Measurements from ENCODE around the gene ZBTB7C.

The ZBTB7C gene

DNA sequence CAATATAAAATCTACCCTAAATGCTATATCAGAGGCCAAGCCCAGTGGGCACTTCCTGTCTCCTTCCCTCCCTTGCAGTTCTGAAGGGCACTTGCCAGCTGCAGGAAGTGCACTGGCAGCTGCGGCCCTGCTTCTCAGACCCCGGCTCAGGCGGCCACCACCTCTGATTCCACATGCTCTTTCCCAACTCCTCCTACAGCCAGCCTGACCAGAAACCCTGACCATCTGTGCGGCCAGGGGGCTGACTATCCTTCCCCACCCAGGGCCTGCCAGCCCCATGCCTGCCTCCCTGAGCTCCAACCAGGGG lies 88.6 kb downstream of the ZBTB7C start:
- no peak for DNase-seq

GRCh38 chr18:48319801-48320638 lies 89.2 kb downstream of the ZBTB7C start:
- DNase-seq: no peak

DNA sequence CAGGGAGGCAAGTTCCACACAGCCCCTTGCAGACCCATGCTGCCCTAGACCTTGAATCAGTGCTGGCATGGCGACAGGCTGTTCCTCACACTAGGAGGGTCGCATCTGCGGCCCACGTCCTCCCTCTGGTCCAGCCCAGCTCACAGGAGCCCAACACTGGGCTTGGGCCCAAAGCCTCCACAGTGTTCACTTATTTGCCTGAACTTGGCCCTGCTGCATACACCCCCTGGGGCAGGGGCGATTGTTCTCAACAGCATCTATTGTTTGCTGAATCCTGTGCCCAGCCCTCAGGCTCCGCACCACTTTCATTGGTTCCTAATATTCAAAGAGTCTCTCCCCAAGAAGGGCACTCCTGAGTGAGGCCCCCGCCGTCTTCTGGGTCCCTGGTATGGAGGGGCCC lies 90.7 kb downstream of the ZBTB7C start:
- DNase-seq: no peak

DNA sequence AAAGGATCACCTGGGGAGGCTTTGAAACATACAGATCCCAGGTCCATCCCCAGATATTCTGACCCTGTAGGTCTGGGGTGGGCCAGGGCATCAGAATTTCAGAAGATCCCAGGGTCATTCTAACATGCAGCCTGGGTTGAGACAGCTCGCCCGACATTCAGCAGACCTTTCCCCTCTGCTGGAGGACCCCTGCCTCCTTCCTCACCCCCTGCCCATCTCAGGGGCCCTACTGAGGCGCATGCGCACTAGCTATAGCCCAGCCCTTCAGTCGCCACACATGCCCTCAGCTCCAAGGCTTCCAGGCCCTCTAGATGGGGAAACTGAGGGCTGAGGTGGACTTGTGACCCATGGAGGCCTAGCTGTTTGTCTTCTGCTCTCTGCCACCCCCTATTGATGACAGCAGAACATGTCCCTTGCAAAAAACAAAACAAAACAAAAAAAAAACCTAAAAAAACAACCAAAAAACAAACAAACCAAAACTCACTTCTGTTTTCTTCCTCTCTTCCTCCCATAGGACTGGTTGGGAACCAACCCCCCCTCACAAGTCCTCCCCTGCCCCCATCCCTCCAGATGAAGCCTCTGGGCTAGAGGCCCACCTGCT lies 91.3 kb downstream of the ZBTB7C start:
- no peak for DNase-seq

- DNase-seq: no peak
Measured at GRCh38 chr18:48316177-48316576, 93.0 kb downstream of the ZBTB7C start.

DNA sequence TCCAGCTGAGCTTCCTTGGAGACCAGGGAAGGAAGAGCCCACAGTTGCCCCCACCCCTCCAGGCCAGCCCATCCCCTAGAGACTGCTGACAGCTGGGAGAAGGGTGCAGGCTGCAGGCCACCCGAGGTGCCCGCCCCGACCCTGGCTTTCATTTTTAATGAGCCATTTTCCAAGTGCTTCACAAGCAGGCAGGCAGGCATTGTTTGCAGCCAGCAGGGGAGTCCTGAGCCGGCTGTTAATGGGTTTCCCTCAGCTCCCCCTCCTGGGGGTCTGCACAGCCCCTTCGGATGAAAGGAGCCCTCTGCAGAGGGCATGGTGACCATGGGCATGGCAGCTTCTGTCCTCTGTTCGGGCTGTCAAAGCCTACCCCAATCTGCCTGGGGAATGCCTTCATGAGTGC lies 94.5 kb downstream of the ZBTB7C start:
- DNase-seq: no peak

DNA sequence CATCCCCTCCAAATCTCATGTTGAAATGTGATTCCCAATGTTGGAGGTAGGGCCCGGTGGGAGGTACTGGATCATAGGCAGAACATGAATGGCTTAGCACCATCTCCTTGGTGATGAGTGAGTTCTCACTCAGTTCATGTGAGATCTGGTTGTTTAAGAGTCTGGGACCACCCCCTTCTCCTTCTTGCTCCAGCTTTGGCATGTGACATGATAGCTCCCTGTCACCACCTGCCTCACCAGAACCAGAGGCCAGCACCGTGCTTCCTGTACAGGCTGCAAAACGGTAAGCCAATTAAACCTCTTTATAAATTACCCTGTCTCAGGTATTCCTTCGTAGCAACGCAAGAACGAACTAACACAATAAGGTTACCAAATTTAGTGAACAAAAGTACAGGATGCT lies 95.4 kb downstream of the ZBTB7C start:
- DNase-seq: no peak

- DNase-seq: no peak
Measured at GRCh38 chr18:48312066-48312465, 97.1 kb downstream of the ZBTB7C start.

GRCh38 chr18:48310999-48311398 lies 98.2 kb downstream of the ZBTB7C start:
- no peak for DNase-seq

- no peak for DNase-seq
Measured at GRCh38 chr18:48310353-48310752, 98.8 kb downstream of the ZBTB7C start.

DNA sequence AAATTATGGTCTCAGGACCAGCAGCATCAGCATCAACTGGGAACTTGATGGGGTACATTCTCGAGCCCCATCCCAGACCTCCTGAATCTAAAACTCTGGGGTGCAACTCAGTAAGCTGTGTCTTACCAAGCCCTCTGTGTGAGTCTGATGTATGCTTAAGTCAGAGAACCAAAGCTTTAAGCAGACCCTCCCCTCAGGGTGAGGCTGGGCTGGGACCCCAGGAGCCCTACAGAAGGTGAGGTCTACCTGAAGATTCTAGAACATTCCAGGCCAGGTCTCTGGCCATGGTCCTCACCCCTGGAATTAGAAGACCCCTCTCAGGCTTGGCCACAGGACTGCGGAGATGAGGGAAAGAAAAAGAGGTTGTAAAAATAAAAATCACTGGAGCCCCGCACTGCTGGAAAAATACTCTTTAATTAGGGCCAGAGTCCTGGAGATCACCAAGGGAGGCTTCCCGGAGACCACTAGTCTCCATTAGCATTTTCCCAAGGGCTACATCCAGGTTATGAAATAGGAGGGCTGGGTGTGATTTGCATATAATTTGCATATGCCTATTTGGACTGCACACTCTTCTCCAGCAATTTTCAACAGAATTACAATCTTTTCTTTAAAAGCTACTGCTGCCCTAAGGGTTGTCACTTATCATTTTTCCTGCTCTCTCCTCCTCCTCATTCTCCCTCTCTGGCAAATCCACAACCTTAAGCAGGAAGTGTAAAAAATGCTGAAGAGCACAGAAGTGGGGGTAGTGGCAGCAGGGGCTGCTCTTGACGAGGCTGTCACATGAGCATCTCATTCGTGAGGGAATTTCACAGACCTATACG lies 100.2 kb downstream of the ZBTB7C start:
- no peak for DNase-seq

- no peak for DNase-seq
Measured at GRCh38 chr18:48308027-48308635, 101.1 kb downstream of the ZBTB7C start.

DNA sequence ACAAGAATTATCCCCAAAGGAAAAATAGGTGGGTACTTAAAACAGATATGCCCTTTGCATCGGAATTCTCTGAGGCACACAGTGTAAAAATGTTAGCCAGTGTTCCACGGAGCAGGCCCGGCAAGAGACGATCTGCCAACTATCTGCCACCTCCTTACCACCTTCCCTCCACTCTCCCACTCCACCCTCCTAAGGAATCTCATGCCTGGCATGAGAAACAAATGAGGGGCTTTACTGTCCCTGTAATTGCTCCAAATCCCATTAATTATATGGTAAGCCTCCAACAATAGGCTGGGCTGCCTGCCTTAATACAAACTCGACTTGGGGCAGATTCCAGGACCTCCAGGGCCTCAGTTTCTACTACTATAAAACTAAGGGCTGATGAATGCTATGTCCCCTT lies 102.3 kb downstream of the ZBTB7C start:
- no peak for DNase-seq

DNA sequence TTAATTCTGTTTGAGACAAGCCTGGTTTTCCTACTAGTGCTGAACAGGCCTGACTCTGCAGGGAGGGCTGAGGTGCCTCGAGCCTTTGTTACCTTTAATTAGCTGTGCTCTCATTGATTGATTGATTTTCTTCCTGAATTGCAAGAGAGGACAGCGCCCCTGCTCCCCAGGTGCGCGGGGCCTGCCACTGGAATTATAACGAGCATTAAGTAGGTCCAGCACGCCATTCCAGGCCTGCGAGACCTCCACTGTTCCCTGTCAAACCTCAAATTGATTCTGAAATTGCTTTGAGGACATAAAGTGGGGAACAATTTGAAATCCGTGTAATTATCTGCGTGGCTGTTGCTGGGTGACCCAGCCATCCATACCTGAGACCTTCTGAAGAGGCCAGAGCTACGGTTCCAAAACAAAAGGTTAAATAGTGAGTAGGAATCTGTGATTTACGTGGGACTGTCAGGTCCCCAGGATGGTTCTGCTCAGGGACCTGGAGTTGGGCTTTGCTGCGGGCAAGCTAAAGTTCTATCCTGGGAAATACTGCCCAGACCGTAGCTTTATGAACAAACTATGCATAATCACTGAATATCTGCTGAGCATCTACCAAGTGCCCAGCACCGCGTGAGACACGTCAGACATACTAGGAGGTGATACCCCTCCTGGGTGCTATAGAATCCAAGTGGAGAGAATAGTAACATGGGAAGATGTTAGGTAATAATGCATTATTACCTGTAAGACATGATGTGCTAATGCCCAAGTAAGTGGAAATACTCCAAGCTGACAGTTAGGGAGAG lies 104.1 kb downstream of the ZBTB7C start:
- no peak for DNase-seq

- DNase-seq: no peak
Measured at GRCh38 chr18:48303883-48304282, 105.3 kb downstream of the ZBTB7C start.

- no peak for DNase-seq
Measured at GRCh38 chr18:48302736-48303135, 106.4 kb downstream of the ZBTB7C start.

DNA sequence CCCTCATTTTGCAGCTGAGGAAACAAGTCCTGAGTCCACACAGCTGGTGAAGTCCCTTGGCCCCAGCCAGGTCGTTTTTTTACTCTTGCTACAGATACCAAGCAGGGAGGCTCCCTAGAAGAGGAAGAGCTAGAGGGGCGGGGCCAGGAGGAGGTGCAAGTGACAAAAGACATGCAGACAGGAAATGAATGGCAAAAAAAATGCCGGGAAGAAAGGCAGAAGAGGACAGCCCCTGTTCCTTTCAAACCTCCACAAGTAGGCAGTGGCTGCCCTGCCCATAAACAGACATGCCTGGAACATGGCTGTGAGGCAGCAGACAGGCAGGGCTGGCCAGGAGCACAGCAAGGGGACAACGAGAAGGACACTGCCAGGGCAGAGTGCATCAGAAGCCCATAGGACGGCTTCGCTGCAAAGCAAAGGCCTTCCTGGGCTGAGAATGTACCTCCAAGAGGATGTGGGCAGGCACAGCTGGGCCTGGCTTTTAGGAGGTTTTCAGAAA lies 108.7 kb downstream of the ZBTB7C start:
- DNase-seq: no peak

- no peak for DNase-seq
Measured at GRCh38 chr18:48297139-48297538, 112.0 kb downstream of the ZBTB7C start.

DNA sequence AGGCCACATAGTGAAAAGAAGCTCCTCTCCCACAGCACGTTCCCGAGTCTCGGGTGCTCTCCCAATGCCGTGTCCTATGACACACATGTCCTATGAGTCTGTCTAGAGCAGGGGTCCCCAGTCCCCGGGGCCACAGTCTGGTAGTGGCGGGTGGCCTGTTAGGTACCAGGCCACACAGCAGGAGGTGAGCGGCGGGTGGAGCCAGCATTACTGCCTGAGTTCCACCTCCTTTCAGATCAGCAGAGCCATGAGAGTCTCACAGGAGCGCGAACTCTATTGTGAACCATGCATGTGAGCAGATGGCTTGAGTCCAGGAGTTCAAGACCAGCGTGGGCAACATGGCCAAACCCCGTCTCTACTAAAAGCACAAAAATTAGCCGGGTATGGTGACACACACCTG lies 112.6 kb downstream of the ZBTB7C start:
- DNase-seq: no peak

DNA sequence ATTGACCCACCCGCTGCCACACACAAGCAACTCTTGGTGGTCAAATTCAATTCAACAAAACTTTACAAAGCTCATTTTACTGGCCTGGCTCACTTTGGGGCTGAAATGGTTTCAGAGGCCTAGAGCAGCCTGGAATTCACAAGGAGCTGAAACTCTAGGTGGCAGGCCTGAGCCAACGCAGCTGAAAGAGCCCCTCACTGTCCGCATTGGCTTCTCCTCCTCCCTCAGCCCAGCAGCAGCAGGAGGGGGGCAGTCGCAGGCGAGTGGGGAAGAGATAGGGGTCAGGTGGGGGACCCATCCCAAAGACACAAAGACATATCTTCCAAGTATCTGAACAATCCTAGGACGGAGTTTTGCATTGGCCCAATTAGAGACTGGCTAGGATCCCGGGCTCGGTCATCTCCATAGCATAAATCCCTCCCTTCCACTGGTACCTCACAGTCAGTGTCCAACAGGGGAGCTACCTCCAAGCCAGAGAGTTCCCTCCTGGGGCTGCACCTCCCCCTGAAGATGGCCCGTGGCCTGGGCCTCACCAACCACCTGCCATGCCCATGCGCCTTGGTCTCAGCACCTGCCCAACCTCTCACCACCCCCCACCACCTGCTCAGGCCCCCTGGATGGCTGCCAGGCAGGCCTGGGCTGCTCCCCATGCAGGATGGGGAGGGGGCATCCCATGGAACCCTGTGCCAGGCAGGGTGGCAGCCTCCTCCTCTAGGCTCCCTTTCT lies 113.4 kb downstream of the ZBTB7C start:
- DNase-seq: no peak

GRCh38 chr18:48294899-48295585 lies 114.1 kb downstream of the ZBTB7C start:
- DNase-seq: no peak

Data from activated effector memory CD4-positive, alpha-beta T cell treated with Interleukin-2 at 50 U/mL for 16 hours (primary cell).